ENCODE data around the gene GJA4. TPM values are rescaled to one million over a fixed set of nuclear protein-coding genes. Genes with fewer than 3 reads are reported as not detected.
"Not testable (repeated sequence)": the region's sequence is repeated elsewhere in the genome, so short reads cannot be mapped to it uniquely, and the experiment has no call there.

The GJA4 gene
- total RNA-seq, 1 experiment from 2014 or later = not detected

GRCh38 chr1:34808051-34808810 lies 15.4 kb downstream of the GJA4 start:
- no TSS peak for BruUV-seq (replicated peaks)
- no peak overlapping the region for H2AFZ ChIP-seq (ENCODE audit: low read depth, low read length, poor library complexity, severe bottlenecking)
- H4K20me1 ChIP-seq (ENCODE audit: insufficient read depth) = no peaks in the 10 kb centered on the region
- H3K27ac ChIP-seq (ENCODE audit: low read depth, low read length) = no peak overlapping the region
- H3K4me3 ChIP-seq (replicated peaks in 1 of 2; ENCODE audit: low read depth in 1 of 2, low read length in 2 of 2) = no peak overlapping the region
- H3K9me3 ChIP-seq (ENCODE audit: control insufficient read depth in 1 of 2, insufficient read depth in 1 of 2, low read depth in 1 of 2, low read length in 2 of 2) = no peaks in the 10 kb centered on the region
- ChIA-PET RAD21 (ENCODE audit: low non-redundant PET in 1 of 2, low total read pairs in 2 of 2, uncharacterized antibody in 2 of 2, unreplicated experiment in 2 of 2) (no interaction called here), POLR2A (no interaction called here), CTCF (no interaction called here)
- no peaks in the 10 kb centered on the region for H3K79me2 ChIP-seq (ENCODE audit: insufficient read depth, low read length)
- no peak for TF ChIP-seq YY1 (IDR thresholded peaks at IDR 0.05; ENCODE audit: extremely low read depth, insufficient replicate concordance, low read depth, low read length)
- no peak for TF ChIP-seq POLR2A (IDR thresholded peaks at IDR 0.05; ENCODE audit: borderline replicate concordance, extremely low read depth, insufficient read depth, insufficient read length)
- TF ChIP-seq ZFX (IDR thresholded peaks at IDR 0.05) = no peak
- no peak for TF ChIP-seq POLR2AphosphoS5 (IDR thresholded peaks at IDR 0.05; ENCODE audit: low read depth, low read length)
- no peak for TF ChIP-seq ZNF274 (IDR thresholded peaks at IDR 0.05; ENCODE audit: low read depth, low read length)
- TF ChIP-seq TCF7L2 (IDR thresholded peaks at IDR 0.05; ENCODE audit: borderline replicate concordance, extremely low read depth, insufficient read depth, insufficient read length) = no peak
- TF ChIP-seq CEBPB (IDR thresholded peaks at IDR 0.05; ENCODE audit: low read depth) = no peak
- TF ChIP-seq RAD21 (IDR thresholded peaks at IDR 0.05; ENCODE audit: low read depth) = no peak
- no peak for TF ChIP-seq EZH2 (IDR thresholded peaks at IDR 0.05)
- TF ChIP-seq FOSL1 (IDR thresholded peaks at IDR 0.05; ENCODE audit: low read depth) = no peak
- no peaks in the 10 kb centered on the region for H3K36me3 ChIP-seq (ENCODE audit: control insufficient read depth in 1 of 2, insufficient read depth in 2 of 2, low read length in 2 of 2)
- ATAC-seq (no peak), DNase-seq (ENCODE audit: low read depth, low spot score) (no peak)
- no peaks in the 10 kb centered on the region for H3K9me2 ChIP-seq (ENCODE audit: insufficient read depth)
- H3K4me1 ChIP-seq (ENCODE audit: control insufficient read depth in 1 of 2, insufficient read depth in 2 of 2, low read length in 2 of 2) = peaks cover 0 to 3% of the 10 kb centered on the region in 2 experiments; a peak in 1 of 4 replicates
- H3K9ac ChIP-seq (ENCODE audit: low read length) = no peak overlapping the region
- no peaks in the 10 kb centered on the region for H3K27me3 ChIP-seq (ENCODE audit: insufficient read depth, low read length)
- H3K4me2 ChIP-seq (ENCODE audit: low read length) = no peak overlapping the region
- intact Hi-C loops (cut with micrococcal nuclease) = no loop called here

- CTCF ChIA-PET; H3K4me2 ChIP-seq (ENCODE audit: low read length); intact Hi-C loops (cut with micrococcal nuclease); BruUV-seq (replicated peaks); POLR2A ChIA-PET; H3K36me3 ChIP-seq (ENCODE audit: control insufficient read depth in 1 of 2, insufficient read depth in 2 of 2, low read length in 2 of 2); H2AFZ ChIP-seq (ENCODE audit: low read depth, low read length, poor library complexity, severe bottlenecking); ATAC-seq; H3K9ac ChIP-seq (ENCODE audit: low read length); H3K27me3 ChIP-seq (ENCODE audit: insufficient read depth, low read length); H3K9me2 ChIP-seq (ENCODE audit: insufficient read depth); RAD21 ChIA-PET (ENCODE audit: low non-redundant PET in 1 of 2, low total read pairs in 2 of 2, uncharacterized antibody in 2 of 2, unreplicated experiment in 2 of 2); H3K79me2 ChIP-seq (ENCODE audit: insufficient read depth, low read length); H3K27ac ChIP-seq (ENCODE audit: low read depth, low read length); H3K9me3 ChIP-seq (ENCODE audit: control insufficient read depth in 1 of 2, insufficient read depth in 1 of 2, low read depth in 1 of 2, low read length in 2 of 2); H3K4me3 ChIP-seq (replicated peaks in 1 of 2; ENCODE audit: low read depth in 1 of 2, low read length in 2 of 2); H3K4me1 ChIP-seq (ENCODE audit: control insufficient read depth in 1 of 2, insufficient read depth in 2 of 2, low read length in 2 of 2); H4K20me1 ChIP-seq (ENCODE audit: insufficient read depth); DNase-seq (ENCODE audit: low read depth, low spot score): not testable (repeated sequence)
Measured at GRCh38 chr1:34810781-34811180, 18.0 kb downstream of the GJA4 start.
